ENCODE data around the gene EIF4E1B.

DNA sequence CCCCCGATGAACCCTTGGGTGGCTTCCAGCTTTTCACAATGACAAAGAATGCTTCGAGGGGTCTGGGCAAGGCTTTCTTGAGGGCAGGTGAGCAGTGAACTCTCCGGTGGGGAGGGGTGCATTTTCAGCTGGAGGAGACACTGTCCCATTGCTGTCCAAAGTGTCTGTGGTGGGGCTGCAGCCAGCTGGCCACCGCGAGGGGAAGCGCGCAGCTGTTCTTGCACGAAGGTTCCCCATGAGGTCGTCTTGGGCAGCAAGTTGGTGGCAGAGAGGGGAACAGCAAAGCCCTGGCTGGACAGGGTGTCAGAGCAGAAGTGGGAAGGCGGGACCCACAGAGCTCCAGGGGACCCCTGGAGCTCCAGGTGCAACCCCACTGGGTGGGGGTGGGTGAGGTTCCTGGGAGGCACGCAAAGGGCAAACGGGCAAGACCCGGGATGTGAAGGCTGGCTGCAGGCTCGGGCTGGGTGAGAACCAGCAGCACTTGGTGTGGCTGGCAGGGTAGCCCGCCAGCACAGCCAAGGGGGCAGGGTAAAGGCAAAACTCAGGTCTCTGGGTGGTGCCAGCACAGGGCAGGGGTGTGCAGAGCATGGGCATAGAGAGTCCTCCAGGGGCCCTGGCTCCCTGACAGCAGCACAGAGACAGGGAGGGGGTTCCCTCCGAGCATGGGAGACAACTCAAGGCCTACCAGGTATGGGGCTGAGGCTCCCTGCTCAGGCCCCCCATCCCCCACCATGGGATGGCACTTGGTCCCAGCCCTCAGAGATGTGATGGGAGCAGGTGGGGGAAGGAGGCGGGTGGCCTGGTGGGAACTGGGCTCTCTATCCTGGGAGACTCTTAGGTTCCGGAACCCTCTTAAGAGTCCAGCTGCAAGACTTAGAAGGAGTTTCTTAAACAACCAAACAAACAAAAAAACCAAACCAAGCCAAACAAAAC lies 43.4 kb downstream of the EIF4E1B start:
- TF ChIP-seq POLR2A (IDR thresholded peaks at IDR 0.05; ENCODE audit: low read depth, low read length) (no peak), POLR2AphosphoS5 (IDR thresholded peaks at IDR 0.05; ENCODE audit: low read depth, low read length) (no peak), TAF1 (IDR thresholded peaks at IDR 0.05; ENCODE audit: low read depth, low read length) (no peak), SPI1 (IDR thresholded peaks at IDR 0.05; ENCODE audit: low read depth, low read length) (no peak)
